ENCODE results near the gene RALGAPB. TPM values are rescaled to one million over a fixed set of nuclear protein-coding genes. Genes with fewer than 3 reads are reported as not detected.
"Not testable (repeated sequence)": the region's sequence is repeated elsewhere in the genome, so short reads cannot be mapped to it uniquely, and the experiment has no call there.

RALGAPB gene
- total and polyA plus RNA-seq, 7 experiments from 2014 or later = 10.8 to 50.4 (median 40.9) TPM

GRCh38 chr20:38429301-38429700 is 43.3 kb upstream of the RALGAPB start:
- no peak overlapping the region for H3K4me3 ChIP-seq (ENCODE audit: low read length)
- intact Hi-C loops (cut with micrococcal nuclease) = no loop called here
- Mint-ChIP-seq H3K27ac (no peak overlapping the region), H3K36me3 (peaks cover 13 to 62% (median 24%) of the 10 kb centered on the region in 5 donors), H3K4me3 (peak overlapping the region in 1 of 10 donors; percentile 65), H3K27me3 (no peaks in the 10 kb centered on the region), H3K9me3 (peaks cover 0 to 2% (median 0%) of the 10 kb centered on the region in 11 donors), H3K4me1 (peaks cover 29 to 60% (median 47%) of the 10 kb centered on the region in 7 donors)
- no peaks in the 10 kb centered on the region for H3K27me3 ChIP-seq (ENCODE audit: control insufficient read depth in 2 of 2, insufficient read depth in 2 of 2, low read length in 2 of 2)
- CTCF ChIA-PET = no interaction called here
- peaks cover 5 to 6% of the 10 kb centered on the region in 2 donors for H3K4me1 ChIP-seq (ENCODE audit: control insufficient read depth in 2 of 2, insufficient read depth in 2 of 2, low read length in 2 of 2)
- DNase-seq (no peak), ATAC-seq (no peak)
- POLR2A ChIA-PET = interaction anchor here (1.1 kb wide), 1 partner anchor 17 kb away, joined by 3 read pairs; no protein-coding TSS in a partner anchor
- H3K36me3 ChIP-seq (ENCODE audit: control insufficient read depth in 2 of 3, insufficient read depth in 3 of 3, low read length in 3 of 3) = peaks cover 28 to 97% (median 39%) of the 10 kb centered on the region in 3 experiments
- no peak overlapping the region for H3K27ac ChIP-seq (ENCODE audit: low read depth, low read length)
- H3K9me3 ChIP-seq (ENCODE audit: control insufficient read depth in 2 of 3, low read length in 3 of 3) = no peaks in the 10 kb centered on the region

- POLR2A ChIA-PET = interaction anchor here (2.1 kb wide), 1 partner anchor 15 kb away, joined by 10 read pairs; no protein-coding TSS in a partner anchor
Measured at GRCh38 chr20:38430679-38431325, 41.8 kb upstream of the RALGAPB start.

GRCh38 chr20:38432292-38432691 is 40.4 kb upstream of the RALGAPB start:
- peak overlapping the region in 6 of 10 donors; percentile 9 to 87 (median 30) for H3K4me3 Mint-ChIP-seq
- intact Hi-C loops (cut with micrococcal nuclease) = no loop called here
- Histone ChIP-seq H3K36me3 (ENCODE audit: control insufficient read depth in 2 of 3, insufficient read depth in 3 of 3, low read length in 3 of 3) (peaks cover 18 to 67% (median 25%) of the 10 kb centered on the region in 3 experiments), H3K4me1 (ENCODE audit: control insufficient read depth in 2 of 2, insufficient read depth in 2 of 2, low read length in 2 of 2) (peaks cover 6 to 8% of the 10 kb centered on the region in 2 donors), H3K27ac (ENCODE audit: low read depth, low read length) (no peak overlapping the region), H3K27me3 (ENCODE audit: control insufficient read depth in 2 of 2, insufficient read depth in 2 of 2, low read length in 2 of 2) (no peaks in the 10 kb centered on the region), H3K9me3 (ENCODE audit: control insufficient read depth in 2 of 3, low read length in 3 of 3) (no peaks in the 10 kb centered on the region), H3K4me3 (ENCODE audit: low read length) (no peak overlapping the region)
- H3K27me3 Mint-ChIP-seq = no peaks in the 10 kb centered on the region
- peaks cover 0 to 2% (median 0%) of the 10 kb centered on the region in 11 donors for H3K9me3 Mint-ChIP-seq
- H3K27ac Mint-ChIP-seq = peak overlapping the region in 3 of 9 donors; percentile 14 to 77 (median 43)
- ChIA-PET CTCF (no interaction called here), POLR2A (interaction anchor here (1.3 to 2.1 kb wide), 2 partner anchors 14 to 40 kb away, joined by 3 to 10 read pairs; partner anchors contain the start of gene RALGAPB)
- H3K36me3 Mint-ChIP-seq = peaks cover 4 to 53% (median 9%) of the 10 kb centered on the region in 5 donors
- DNase-seq (no peak), ATAC-seq (no peak)
- peaks cover 25 to 54% (median 44%) of the 10 kb centered on the region in 7 donors for H3K4me1 Mint-ChIP-seq

More at GRCh38 chr20:38430679-38431325, 41.8 kb upstream of the RALGAPB start:
- H3K4me3 ChIP-seq (ENCODE audit: low read length) = no peak overlapping the region
- peak overlapping the region in 1 of 9 donors; percentile 9 for H3K27ac Mint-ChIP-seq
- peaks cover 6 to 8% of the 10 kb centered on the region in 2 donors for H3K4me1 ChIP-seq (ENCODE audit: control insufficient read depth in 2 of 2, insufficient read depth in 2 of 2, low read length in 2 of 2)
- peaks cover 28 to 82% (median 39%) of the 10 kb centered on the region in 3 experiments for H3K36me3 ChIP-seq (ENCODE audit: control insufficient read depth in 2 of 3, insufficient read depth in 3 of 3, low read length in 3 of 3)
- H3K27ac ChIP-seq (ENCODE audit: low read depth, low read length) = no peak overlapping the region
- H3K27me3 ChIP-seq (ENCODE audit: control insufficient read depth in 2 of 2, insufficient read depth in 2 of 2, low read length in 2 of 2) = no peaks in the 10 kb centered on the region
- no peaks in the 10 kb centered on the region for H3K27me3 Mint-ChIP-seq
- H3K9me3 ChIP-seq (ENCODE audit: control insufficient read depth in 2 of 3, low read length in 3 of 3) = no peaks in the 10 kb centered on the region
- H3K36me3 Mint-ChIP-seq = peaks cover 13 to 62% (median 21%) of the 10 kb centered on the region in 5 donors
- CTCF ChIA-PET = no interaction called here
- peak overlapping the region in 1 of 10 donors; percentile 13 for H3K4me3 Mint-ChIP-seq
- intact Hi-C loops (cut with micrococcal nuclease) = no loop called here
- ATAC-seq (no peak), DNase-seq (no peak)
- H3K9me3 Mint-ChIP-seq = peaks cover 0 to 2% (median 0%) of the 10 kb centered on the region in 11 donors
- peaks cover 28 to 63% (median 54%) of the 10 kb centered on the region in 7 donors for H3K4me1 Mint-ChIP-seq

- Mint-ChIP-seq H3K27ac (peak overlapping the region in 3 of 9 donors; percentile 4 to 95 (median 75)), H3K4me3 (peak overlapping the region in 5 of 10 donors; percentile 9 to 99 (median 91)), H3K4me1 (peaks cover 23 to 53% (median 43%) of the 10 kb centered on the region in 7 donors), H3K36me3 (peaks cover 4 to 53% (median 8%) of the 10 kb centered on the region in 5 donors)
- ATAC-seq; H3K9me3 Mint-ChIP-seq; H3K27me3 Mint-ChIP-seq; H3K9me3 ChIP-seq (ENCODE audit: control insufficient read depth in 2 of 3, low read length in 3 of 3); intact Hi-C loops (cut with micrococcal nuclease); DNase-seq; H3K4me1 ChIP-seq (ENCODE audit: control insufficient read depth in 2 of 2, insufficient read depth in 2 of 2, low read length in 2 of 2); H3K4me3 ChIP-seq (ENCODE audit: low read length); H3K27me3 ChIP-seq (ENCODE audit: control insufficient read depth in 2 of 2, insufficient read depth in 2 of 2, low read length in 2 of 2): not testable (repeated sequence)
- ChIA-PET CTCF (interaction anchor here (2.9 kb wide), 1 partner anchor 14 kb away, joined by 74 read pairs; no protein-coding TSS in a partner anchor), POLR2A (interaction anchor here (1.3 to 2.1 kb wide), 2 partner anchors 13 to 39 kb away, joined by 3 to 10 read pairs; partner anchors contain the start of gene RALGAPB)
- Histone ChIP-seq H3K36me3 (ENCODE audit: control insufficient read depth in 2 of 3, insufficient read depth in 3 of 3, low read length in 3 of 3) (peaks cover 12 to 62% (median 21%) of the 10 kb centered on the region in 3 experiments), H3K27ac (ENCODE audit: low read depth, low read length) (peak overlapping the region; percentile 81)
Measured at GRCh38 chr20:38432870-38433269, 39.8 kb upstream of the RALGAPB start.

GRCh38 chr20:38433304-38433972 is 39.2 kb upstream of the RALGAPB start:
- peak overlapping the region; percentile 62 for H3K4me3 ChIP-seq (ENCODE audit: low read length)
- POLR2A ChIA-PET = interaction anchor here (1.2 to 2.7 kb wide), 4 partner anchors 7 to 43 kb away, joined by 4 to 109 read pairs (median 18); partner anchors contain the start of gene RALGAPB
- Mint-ChIP-seq H3K9me3 (peaks cover 0 to 2% (median 0%) of the 10 kb centered on the region in 11 donors), H3K36me3 (peaks cover 4 to 50% (median 8%) of the 10 kb centered on the region in 5 donors), H3K27me3 (no peaks in the 10 kb centered on the region), H3K4me3 (peak overlapping the region; percentile 87 to 99 (median 94)), H3K4me1 (peaks cover 23 to 49% (median 43%) of the 10 kb centered on the region in 7 donors), H3K27ac (peak overlapping the region; percentile 91 to 98 (median 95))
- no peaks in the 10 kb centered on the region for H3K27me3 ChIP-seq (ENCODE audit: control insufficient read depth in 2 of 2, insufficient read depth in 2 of 2, low read length in 2 of 2)
- no peak for DNase-seq
- H3K9me3 ChIP-seq (ENCODE audit: control insufficient read depth in 2 of 3, low read length in 3 of 3) = no peaks in the 10 kb centered on the region
- peaks cover 6 to 8% of the 10 kb centered on the region in 2 donors for H3K4me1 ChIP-seq (ENCODE audit: control insufficient read depth in 2 of 2, insufficient read depth in 2 of 2, low read length in 2 of 2)
- no peak for ATAC-seq
- H3K27ac ChIP-seq (ENCODE audit: low read depth, low read length) = peak overlapping the region; percentile 81
- intact Hi-C loops (cut with micrococcal nuclease) = no loop called here
- H3K36me3 ChIP-seq (ENCODE audit: control insufficient read depth in 2 of 3, insufficient read depth in 3 of 3, low read length in 3 of 3) = peaks cover 11 to 56% (median 16%) of the 10 kb centered on the region in 3 experiments
- CTCF ChIA-PET = interaction anchor here (1.9 to 2.9 kb wide), 2 partner anchors 13 to 39 kb away, joined by 9 to 74 read pairs; partner anchors contain the start of gene RALGAPB

- intact Hi-C loops (cut with micrococcal nuclease) = no loop called here
- DNase-seq (peak; percentile 11 to 48 (median 38)), ATAC-seq (peak; percentile 14)
- H3K4me1 Mint-ChIP-seq = peaks cover 20 to 41% (median 38%) of the 10 kb centered on the region in 7 donors
- H3K36me3 Mint-ChIP-seq = peaks cover 0 to 41% (median 8%) of the 10 kb centered on the region in 5 donors
- Histone ChIP-seq H3K4me1 (ENCODE audit: control insufficient read depth in 2 of 2, insufficient read depth in 2 of 2, low read length in 2 of 2) (peaks cover 6 to 8% of the 10 kb centered on the region in 2 donors), H3K9me3 (ENCODE audit: control insufficient read depth in 2 of 3, low read length in 3 of 3) (no peaks in the 10 kb centered on the region), H3K36me3 (ENCODE audit: control insufficient read depth in 2 of 3, insufficient read depth in 3 of 3, low read length in 3 of 3) (peaks cover 7 to 47% (median 11%) of the 10 kb centered on the region in 3 experiments), H3K27me3 (ENCODE audit: control insufficient read depth in 2 of 2, insufficient read depth in 2 of 2, low read length in 2 of 2) (no peaks in the 10 kb centered on the region), H3K27ac (ENCODE audit: low read depth, low read length) (peak overlapping the region; percentile 81), H3K4me3 (ENCODE audit: low read length) (peak overlapping the region; percentile 62)
- CTCF ChIA-PET = interaction anchor here (1.9 to 2.9 kb wide), 2 partner anchors 12 to 38 kb away, joined by 9 to 74 read pairs; partner anchors contain the start of gene RALGAPB
- peak overlapping the region; percentile 91 to 98 (median 95) for H3K27ac Mint-ChIP-seq
- peak overlapping the region; percentile 87 to 99 (median 94) for H3K4me3 Mint-ChIP-seq
- H3K9me3 Mint-ChIP-seq = peaks cover 0 to 2% (median 0%) of the 10 kb centered on the region in 11 donors
- peaks cover 0 to 7% (median 5%) of the 10 kb centered on the region in 5 donors for H3K27me3 Mint-ChIP-seq
- POLR2A ChIA-PET = interaction anchor here (0.7 to 2.7 kb wide), 9 partner anchors 8 to 401 kb away, joined by 3 to 109 read pairs (median 5); partner anchors contain the start of genes RALGAPB, RPRD1B and TTI1
Measured at GRCh38 chr20:38434301-38434741, 38.3 kb upstream of the RALGAPB start.

Data from naive thymus-derived CD4-positive, alpha-beta T cell (primary cell).